ENCODE results near the gene DNAJB2.
"Not testable (repeated sequence)": the region's sequence is repeated elsewhere in the genome, so short reads cannot be mapped to it uniquely, and the experiment has no call there.

DNAJB2 gene

DNA sequence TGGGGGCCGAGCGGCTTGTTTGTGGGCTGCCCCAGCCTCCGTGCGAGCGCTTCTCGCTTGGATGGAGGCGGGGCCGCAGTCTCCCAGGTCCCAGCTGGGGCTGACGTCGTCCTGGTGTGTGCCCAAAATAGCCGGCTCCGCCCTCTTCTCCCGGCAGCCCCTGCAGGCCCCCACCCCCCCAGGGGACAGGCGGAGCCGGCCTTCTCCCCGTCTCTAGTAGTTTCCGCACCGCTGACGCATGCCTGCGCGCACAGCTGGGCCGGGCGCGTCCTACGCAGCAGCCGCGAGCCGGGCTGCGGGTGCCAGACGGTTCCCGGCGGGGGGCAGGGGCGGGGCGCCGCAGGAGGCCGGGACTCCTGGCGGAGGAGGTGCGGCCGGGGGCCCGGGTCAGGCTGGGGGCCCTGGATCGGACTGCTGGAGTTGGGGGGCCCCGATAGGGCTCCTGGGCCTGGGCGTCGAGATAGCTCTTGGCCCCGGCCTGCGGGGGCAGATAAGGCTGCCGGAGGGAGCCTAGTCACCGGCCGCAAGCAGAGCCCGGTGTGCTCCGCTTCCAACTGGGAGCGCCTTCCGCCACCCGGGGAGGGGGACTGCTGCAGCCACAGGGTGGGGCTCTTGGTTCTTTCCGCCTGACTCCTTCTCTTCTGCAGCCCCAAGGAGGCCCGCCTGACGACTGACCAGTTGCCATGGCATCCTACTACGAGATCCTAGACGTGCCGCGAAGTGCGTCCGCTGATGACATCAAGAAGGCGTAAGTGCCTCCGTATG is at the start of gene DNAJB2:
TSS of gene DNAJB2 (plus strand) at position 216 of the 765 bp plus-strand sequence. CDS start at position 684, 468 bp downstream.
- DNase-seq = peak; percentile 72 to 92

DNA sequence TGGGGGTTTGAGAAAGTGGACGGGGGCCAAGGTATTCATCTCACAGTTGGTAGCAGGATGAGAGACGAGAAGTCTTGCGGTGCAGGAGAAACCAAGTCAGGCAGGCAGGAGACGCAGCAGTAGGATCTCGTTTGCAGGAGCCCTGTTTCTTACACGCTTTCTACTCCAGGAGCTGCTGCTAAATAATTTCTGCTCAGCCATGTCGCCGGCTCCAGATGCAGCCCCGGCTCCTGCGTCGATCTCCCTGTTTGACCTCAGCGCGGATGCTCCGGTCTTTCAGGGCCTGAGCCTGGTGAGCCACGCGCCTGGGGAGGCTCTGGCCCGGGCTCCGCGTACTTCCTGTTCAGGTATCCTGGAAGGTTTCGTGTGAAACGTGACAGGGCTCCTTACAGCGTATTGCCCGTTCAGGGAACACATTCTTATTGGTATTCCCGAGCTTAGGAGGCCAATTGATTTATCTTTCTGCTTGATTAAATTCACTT is 49.1 kb upstream of the DNAJB2 start:
- DNase-seq = no peak

DNA sequence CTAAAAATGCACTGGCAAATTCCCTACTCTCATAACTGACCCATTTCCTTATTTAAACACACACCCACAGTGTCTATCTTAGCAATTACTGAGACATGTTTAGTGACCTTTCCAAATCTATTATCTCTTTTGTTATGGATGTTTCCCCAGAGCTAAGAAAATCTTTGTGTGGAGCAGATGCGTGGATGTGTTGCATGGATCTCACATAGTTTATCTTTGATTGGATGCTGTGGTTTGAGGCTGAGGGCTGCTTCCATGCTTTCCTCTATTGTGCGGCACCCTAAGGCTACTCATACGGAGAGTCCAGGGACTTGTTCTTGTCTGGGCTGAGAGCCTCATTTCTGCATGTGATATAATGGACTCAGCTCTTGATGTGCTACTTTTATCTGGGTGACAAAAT is 44.8 kb upstream of the DNAJB2 start:
- no peak for DNase-seq

DNA sequence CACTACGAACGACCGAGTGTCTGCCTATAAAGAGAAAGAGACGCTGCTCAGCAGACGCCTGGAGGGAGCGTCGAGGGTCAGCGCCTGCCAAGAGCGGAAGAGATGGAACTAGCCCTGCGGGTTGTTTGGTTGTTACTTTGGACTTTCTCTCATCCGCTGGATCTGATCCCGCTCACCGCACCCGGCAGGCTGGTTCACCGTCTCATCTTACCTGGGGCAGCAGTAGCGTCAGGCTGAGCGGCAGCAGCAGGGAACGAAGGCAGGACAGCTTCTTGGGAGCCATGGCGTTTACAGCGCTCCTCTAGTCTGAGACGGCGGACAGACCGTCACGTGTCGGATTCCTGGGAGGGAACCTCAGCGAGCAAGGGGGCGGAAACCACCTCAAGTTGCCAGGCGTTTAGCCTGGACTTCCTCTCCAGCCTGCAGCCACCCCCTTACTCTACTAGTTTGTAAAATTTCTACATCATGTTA is 35.8 kb upstream of the DNAJB2 start:
- no peak for DNase-seq

DNA sequence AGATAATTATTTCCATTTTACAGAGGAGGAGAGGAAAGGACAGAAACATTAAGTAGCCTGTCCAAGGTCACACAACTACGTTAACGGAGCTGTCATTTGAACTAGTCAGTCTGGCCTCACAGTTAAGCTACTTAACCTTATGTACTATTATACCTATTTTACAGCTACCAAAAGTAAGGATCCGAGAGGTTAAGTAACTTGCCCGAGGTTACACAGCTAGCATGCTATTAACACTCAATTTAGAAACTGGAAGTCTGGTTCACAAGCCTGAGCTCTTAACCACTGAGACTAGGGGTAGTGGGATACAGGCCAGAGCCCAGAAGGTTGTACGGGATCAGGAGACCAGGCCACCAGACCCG is 34.4 kb upstream of the DNAJB2 start:
- no peak for DNase-seq

DNA sequence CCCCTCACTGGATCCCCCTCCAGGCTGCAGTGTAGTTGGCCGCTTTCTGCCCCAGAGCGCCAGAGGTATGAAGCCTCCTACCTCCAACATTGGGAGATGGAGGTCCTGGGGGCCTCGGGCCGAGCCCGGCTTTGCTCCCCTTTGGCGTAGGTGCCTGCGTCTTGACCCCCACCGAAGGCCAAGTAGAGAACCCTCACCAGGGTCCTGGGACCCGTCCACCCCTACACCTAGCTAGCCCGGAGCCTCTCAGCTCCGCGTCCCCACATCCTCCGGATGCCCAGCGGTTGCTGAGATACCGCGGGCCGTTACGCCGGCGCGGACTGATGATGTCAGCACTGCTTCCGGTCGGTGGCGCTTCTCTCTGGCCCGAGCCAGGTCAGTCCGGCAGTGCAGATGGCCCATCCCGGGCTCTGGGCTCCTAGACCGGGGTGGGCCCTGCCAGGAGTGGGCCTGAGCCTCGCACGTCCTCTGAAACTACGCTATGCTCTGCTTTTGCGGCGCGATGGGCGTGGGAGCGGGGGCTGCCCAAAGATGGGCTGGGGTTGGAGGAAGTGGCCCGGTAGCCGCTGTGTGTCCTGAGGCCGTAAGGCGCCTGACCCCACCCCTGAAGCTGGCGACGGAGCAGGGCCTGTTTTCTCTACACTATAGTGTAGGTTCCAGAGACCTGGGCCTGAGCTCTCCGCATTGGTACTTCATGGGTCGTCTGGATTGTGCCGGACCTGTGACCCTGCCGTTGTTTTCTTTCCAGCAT is 33.8 kb upstream of the DNAJB2 start, which contains the start of the genes GLB1L and STK16:
TSS of gene GLB1L (minus strand) at position 297 of the 751 bp plus-strand sequence. CDS start 1,871 bp downstream, outside the sequence.
TSS of gene STK16 (plus strand) at position 332 of the 751 bp plus-strand sequence. CDS start 521 bp downstream, outside the sequence.
- DNase-seq = peak; percentile 17 to 50

DNA sequence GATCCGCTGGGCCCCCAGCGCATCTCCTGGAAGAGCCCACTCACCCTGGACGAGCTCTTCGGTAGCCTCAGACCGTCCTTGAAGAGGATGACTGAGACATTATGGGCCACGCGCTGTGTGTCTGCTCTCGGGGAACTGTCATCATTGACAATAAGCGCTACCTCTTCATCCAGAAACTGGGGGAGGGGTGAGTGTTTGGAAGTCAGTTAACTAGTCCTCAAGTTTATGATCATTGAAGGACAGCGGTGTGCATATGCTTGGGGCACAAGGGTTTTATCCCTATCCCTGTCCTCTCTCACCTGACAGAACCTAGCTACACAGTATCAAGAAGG is 33.3 kb upstream of the DNAJB2 start:
- no peak for DNase-seq

DNA sequence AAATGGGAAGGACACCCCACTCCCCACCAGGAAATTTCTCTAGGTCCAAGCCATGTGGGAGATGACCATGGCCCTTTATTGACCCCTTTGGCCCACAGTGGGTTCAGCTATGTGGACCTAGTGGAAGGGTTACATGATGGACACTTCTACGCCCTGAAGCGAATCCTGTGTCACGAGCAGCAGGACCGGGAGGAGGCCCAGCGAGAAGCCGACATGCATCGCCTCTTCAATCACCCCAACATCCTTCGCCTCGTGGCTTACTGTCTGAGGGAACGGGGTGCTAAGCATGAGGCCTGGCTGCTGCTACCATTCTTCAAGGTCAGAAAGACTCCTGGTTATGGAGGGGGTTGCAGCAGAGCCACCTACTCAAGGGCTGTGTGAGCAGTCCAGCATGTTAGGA is 32.6 kb upstream of the DNAJB2 start:
- no peak for DNase-seq

DNA sequence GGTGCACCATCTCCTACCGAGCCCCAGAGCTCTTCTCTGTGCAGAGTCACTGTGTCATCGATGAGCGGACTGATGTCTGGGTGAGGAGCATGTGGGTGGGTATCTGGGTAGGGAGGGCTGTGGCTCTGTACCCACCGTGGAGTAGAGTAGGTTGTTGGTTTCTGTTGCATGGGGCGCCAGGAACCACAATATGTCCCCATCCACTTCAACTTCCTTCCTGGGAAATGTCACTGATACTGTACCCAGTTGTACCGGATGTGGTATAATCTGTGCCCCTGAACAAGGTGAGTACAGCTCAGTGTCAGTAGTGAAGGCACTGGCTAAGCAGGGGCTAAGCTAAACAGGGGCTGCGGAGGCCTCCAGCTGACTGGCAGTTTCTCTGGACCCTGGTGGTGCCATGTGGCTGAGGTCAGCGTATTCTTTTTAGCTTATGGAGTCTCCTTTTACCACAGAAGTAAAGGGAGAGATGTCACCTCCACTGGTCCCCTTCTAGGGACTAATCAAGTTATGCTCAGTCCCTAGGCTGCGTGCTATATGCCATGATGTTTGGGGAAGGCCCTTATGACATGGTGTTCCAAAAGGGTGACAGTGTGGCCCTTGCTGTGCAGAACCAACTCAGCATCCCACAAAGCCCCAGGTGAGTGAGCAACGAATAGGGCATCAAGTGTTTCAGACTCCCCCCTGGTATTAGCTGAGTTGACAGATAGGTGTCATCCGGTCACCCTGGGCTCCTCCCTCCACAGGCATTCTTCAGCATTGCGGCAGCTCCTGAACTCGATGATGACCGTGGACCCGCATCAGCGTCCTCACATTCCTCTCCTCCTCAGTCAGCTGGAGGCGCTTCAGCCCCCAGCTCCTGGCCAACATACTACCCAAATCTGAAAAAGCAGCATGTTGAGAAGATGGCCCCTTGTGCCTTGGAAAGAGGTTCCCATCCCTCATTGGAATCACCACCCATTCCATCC is 31.2 kb upstream of the DNAJB2 start:
- DNase-seq = no peak

DNA sequence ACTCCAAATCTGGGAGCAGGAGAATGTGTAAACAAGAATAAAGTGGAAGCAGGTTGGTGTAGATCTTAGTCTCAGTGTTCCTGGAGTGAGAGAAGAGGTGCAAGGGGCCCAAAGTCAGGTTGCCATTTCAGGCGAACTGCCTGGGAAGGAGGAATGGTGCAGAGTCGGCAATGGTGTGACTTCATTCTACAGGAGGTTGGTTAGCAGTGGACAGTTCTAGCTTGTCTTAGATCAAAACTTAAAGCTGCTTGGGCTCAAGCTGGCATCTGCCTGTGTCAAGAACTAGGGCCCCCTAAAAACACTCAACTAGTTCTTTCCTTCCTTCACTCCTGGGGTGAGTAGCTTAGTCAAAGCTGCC is 30.3 kb upstream of the DNAJB2 start:
- no peak for DNase-seq

DNA sequence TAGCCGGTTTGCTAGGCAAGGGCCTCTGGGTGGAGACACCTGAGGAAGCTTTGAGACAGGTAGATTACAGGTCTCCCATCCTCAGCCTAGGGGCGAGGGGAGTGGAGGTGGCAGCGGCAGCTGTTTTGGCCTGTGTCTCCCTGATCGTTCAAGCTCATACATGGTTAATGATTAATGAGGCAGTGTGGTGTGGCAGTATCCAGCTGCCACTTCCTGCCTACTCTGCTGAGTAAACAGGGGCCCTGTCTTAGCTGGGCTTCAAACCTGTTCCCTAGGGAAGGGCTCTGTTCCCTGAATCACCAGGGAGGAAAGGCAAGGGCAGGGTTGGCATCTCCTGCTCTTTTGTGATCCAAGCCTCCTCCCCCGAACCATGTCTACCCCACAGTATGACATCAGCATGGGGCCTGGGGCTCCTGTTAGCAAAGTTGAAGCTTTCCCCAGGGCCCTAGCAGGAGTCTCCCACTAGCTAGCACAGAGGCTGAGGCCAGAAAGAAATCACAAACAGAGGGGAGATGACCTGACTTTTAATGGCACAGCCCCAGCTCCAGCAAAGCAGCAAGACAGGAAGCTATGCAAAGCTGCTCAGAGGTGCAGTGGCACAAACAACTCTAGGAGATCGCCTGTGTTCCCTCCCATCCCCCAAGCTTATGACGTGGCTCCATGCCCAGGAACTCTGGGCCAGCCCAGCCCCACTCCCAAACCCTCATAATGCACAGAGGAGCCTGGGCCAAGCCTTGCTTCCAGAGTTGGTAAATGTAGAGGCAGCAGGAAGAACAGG is 29.8 kb upstream of the DNAJB2 start:
- DNase-seq = no peak

DNA sequence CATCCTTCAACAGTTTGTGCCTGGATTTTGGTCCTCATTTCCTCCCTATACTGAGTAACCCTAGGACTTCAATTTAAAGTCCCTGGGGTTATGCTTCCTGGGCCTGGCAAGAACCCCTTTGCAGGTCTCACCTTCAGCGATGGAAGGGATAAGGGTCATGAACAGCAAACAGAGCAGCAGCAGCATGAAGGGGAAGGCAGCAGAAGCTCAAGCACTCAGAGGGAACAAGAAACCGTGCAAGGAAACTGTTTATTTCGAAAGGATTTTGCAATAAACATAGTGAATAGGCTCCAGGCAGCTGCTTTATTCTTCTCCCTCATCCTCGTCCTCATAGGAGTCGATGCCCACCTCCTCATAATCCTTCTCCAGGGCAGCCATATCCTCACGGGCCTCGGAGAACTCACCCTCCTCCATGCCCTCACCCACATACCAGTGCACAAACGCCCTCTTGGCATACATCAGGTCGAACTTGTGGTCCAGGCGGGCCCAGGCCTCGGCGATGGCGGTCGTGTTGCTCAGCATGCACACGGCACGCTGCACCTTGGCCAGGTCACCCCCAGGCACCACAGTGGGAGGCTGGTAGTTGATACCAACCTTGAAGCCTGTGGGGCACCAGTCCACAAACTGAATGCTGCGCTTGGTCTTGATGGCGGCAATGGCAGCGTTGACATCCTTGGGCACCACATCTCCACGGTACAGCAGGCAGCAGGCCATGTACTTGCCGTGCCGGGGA is 29.0 kb upstream of the DNAJB2 start:
- no peak for DNase-seq

DNA sequence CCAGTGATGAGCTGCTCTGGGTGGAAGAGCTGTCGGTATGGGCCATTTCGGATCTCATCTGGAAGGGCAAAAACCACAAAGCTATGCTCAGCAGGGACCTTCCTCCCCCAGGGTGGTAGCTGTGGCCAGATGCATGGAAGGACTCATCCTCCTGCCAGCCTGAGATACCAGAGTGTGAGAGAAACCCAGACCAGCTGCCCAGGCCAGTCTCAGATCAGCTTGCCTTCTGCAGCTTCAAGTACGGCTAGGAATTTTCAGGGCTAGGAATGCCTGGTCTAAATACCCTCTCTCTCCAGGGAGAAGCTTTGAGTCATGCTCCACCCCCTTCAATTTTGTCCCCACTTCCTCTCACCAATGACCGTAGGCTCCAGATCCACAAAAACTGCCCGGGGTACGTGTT is 27.5 kb upstream of the DNAJB2 start:
- no peak for DNase-seq

DNA sequence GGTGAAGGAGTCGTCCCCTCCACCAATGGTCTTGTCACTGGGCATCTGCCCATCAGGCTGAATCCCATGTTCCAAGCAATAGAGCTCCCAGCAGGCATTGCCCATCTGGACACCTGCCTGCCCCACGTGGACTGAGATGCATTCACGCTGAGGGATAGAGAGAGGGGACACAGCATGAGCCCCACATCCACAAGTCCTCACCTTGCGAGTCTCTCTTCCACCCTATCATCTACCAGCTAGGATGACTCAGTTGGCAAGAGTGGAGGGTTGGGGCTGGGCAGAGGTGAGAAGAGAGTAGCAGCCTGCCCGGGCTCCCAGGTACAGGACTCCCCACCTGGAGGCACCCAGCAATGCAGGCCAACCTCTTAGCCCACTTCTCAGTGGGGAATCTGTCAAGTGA is 27.1 kb upstream of the DNAJB2 start:
- DNase-seq = no peak

DNA sequence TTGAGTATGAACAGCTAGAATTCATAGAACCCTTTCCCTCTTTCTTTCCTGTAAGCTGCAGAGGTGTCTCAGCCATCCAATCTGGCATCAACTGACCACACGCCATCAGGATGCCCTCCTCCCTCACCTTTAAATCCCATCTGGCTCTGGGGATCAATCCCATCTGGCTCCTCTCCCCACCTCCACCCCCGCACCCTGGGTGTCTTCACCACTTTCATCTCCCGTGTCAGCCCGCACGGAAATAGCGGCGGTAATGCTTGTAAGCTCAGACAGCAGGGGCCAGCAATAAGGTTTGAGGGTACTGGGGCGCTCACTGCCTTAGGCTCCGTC is 26.6 kb upstream of the DNAJB2 start:
- no peak for DNase-seq

DNA sequence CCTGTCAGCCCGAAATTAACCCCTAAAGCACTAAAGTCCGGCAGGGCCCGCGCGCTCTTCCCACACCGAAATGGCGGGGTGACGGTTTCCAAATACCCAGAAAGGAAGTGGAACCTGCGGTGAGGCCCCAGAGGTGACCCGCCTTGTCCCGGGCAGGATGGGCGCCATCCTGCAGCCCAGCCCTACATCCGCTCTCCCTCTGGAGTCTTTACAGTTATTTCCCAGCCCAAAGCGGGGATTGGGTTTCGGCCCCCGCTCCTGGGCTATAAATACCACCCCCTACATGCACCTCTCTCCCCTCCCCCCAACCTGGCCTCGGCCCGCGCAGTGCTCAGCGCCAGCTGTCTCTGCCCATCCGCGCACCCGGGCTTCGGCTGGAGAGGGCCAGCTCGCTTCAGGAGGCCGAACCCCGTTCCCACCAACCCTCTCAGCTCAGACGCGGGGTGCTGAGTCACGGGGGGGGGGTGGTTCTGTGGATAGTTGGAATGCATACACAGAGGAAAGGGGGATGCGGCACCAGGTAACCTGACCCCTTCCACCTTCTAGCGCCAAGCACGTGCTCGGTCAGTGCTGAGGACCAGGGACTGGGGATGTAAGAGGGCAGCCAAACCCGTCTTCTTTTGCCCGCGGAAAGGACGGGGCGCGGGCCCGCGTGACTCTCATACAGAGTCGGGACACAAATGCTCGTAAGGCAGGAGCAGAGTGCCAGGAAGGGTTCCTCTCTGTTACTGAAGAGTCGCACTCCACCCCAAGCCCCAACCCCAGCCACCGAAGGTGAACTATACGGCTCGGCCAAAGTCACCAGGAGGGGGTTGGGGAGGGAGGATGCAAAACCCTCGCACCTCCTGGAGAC is 26.0 kb upstream of the DNAJB2 start, which contains the start of gene TUBA4B:
TSS of gene TUBA4B (plus strand) at position 344 of the 853 bp plus-strand sequence. CDS start at position 509, 165 bp downstream.
- DNase-seq = no peak

DNA sequence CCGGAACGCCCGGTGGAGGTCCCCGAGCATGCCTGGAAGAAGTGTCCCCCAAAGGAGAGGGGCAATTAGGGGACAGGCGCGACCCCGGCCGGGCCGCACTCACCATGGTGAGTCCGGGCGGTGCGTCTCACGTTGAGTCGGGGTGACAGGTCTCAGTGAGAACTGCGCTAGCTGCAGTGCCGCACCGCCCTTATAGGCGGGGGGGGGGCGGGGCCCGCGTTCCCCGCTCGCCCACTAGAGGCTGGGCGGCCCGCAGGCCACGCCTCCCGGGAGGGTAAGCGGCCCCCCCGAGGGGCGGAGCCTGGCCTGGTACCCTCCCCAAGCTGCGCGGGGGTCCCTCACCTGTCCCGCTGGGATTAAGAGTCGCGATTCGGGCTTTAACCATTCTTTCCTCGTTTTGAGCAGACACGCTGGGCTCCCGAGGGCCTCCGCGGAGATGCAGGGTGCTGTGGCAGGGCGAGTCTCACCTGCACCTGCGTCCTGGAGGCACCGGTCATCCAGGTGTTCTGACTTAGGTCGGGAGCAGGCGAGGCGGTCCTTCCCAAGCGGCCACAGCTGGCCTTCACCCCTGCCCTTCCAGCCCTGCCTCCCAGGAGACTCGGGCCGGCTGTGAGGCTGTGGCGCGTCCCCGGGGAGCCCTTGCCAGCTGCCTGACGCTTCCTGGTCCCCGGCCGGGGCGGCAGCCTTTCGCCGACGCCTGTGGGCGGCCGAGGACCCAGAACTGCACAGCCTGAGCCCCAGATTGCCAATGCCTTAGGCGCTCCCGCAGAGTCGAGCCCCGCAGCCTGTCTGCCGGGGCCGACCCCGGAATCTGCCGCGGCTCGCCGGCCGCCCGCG is 25.2 kb upstream of the DNAJB2 start, which contains the start of gene TUBA4A:
TSS of gene TUBA4A (minus strand) at position 166 of the 837 bp plus-strand sequence. CDS start at position 106, 60 bp downstream.
- peak; percentile 29 to 46 for DNase-seq

DNA sequence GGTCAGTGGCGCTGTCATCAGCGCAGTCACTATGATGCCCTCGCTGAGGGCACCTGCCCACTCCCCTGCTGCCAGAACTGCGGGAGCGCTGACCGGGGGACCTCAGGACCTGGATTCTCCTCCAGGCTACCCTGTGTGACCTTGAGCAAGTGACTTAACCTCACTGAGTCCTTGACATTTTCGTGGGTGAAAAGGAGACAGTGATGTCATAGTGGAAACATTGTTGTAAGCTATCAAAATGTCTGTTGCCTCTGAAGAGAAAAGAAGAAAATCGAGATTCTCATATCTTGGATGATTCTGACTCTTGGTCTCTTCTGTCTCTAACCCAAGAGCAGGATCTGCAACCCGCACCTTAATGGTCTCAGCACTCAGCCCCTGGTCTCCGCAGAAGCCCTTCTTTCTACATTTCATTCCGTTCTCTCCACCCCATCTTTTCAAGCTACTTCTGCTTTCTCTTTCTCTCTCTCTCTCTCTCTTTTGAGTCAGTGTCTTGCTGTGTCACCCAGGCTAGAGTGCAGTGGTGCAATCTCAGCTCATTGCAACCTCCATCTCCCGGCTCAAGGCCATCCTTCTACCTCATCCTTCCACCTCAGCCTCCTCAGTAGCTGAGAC is 24.5 kb upstream of the DNAJB2 start:
- no peak for DNase-seq

DNA sequence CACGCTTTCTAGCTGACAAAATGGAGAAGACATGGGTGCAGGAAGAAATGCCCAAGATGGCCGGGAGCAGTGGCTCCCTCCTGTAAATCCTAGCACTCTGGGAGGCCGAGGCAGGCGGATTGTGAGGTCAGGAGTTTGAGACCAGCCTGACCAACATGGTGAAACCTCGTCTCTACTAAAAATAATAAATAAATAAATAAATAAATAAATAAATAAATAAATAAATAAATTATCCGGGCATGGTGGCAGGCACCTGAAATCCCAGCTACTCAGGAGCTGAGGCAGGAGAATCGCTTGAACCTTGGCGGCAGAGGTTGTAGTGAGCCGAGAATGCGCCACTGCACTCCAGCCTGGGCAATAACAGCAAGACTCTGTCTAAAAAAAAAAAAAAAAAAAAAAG is 20.2 kb upstream of the DNAJB2 start:
- DNase-seq = not testable (repeated sequence)
